ENCODE measurements around the gene DRD4. TPM values are rescaled to one million over a fixed set of nuclear protein-coding genes. Genes with fewer than 3 reads are reported as not detected.
"Not testable (repeated sequence)": the region's sequence is repeated elsewhere in the genome, so short reads cannot be mapped to it uniquely, and the experiment has no call there.

The DRD4 gene
- total RNA-seq, 1 experiment from 2014 or later = 0.22 TPM

- no peak for DNase-seq (ENCODE audit: extremely low read depth, low read depth)
Measured at GRCh38 chr11:665704-666281, 28.7 kb downstream of the DRD4 start.

- no peak for DNase-seq (ENCODE audit: extremely low read depth, low read depth)
Measured at GRCh38 chr11:673866-674265, 36.8 kb downstream of the DRD4 start.

GRCh38 chr11:674406-674805, 37.3 kb downstream of the DRD4 start:
- no peak for DNase-seq (ENCODE audit: extremely low read depth, low read depth)

- DNase-seq (ENCODE audit: extremely low read depth, low read depth) = no peak
Measured at GRCh38 chr11:678297-678696, 41.2 kb downstream of the DRD4 start.

- no peak for DNase-seq (ENCODE audit: extremely low read depth, low read depth)
Measured at GRCh38 chr11:679271-680207, 42.5 kb downstream of the DRD4 start.

GRCh38 chr11:680476-680875, 43.4 kb downstream of the DRD4 start:
- DNase-seq (ENCODE audit: extremely low read depth, low read depth) = no peak

GRCh38 chr11:680970-681369, 43.9 kb downstream of the DRD4 start:
- no peak for DNase-seq (ENCODE audit: extremely low read depth, low read depth)

- DNase-seq (ENCODE audit: extremely low read depth, low read depth) = no peak
Measured at GRCh38 chr11:686451-687243, 49.6 kb downstream of the DRD4 start.

GRCh38 chr11:687751-688150, 50.7 kb downstream of the DRD4 start:
- no peak for DNase-seq (ENCODE audit: extremely low read depth, low read depth)

GRCh38 chr11:688681-689080, 51.6 kb downstream of the DRD4 start:
- DNase-seq (ENCODE audit: extremely low read depth, low read depth) = no peak

GRCh38 chr11:689625-690024, 52.6 kb downstream of the DRD4 start:
- DNase-seq (ENCODE audit: extremely low read depth, low read depth) = no peak

GRCh38 chr11:690244-690643, 53.2 kb downstream of the DRD4 start:
- DNase-seq (ENCODE audit: extremely low read depth, low read depth) = not testable (repeated sequence)

Other genes with a start within 250 kb of the DRD4 start
- gene PKP3, start 243.1 kb upstream of the DRD4 start, total RNA-seq (2014; rRNA removed; shearing (Covaris generic)) = 27.0 and 27.7 TPM in 2 replicates
- gene SIGIRR, start 222.3 kb upstream of the DRD4 start, total RNA-seq (2014; rRNA removed; shearing (Covaris generic)) = 17.5 and 24.3 TPM in 2 replicates
- 0.12 TPM in 1 of 2 replicates, not detected in the other for gene ANO9, start 195.3 kb upstream of the DRD4 start, total RNA-seq (2014; rRNA removed; shearing (Covaris generic))
- 19.6 and 23.7 TPM in 2 replicates for gene PTDSS2, start 187.0 kb upstream of the DRD4 start, total RNA-seq (2014; rRNA removed; shearing (Covaris generic))
- 77.4 and 100 TPM in 2 replicates for gene RNH1, start 130.0 kb upstream of the DRD4 start, total RNA-seq (2014; rRNA removed; shearing (Covaris generic))
- gene HRAS, start 101.7 kb upstream of the DRD4 start, total RNA-seq (2014; rRNA removed; shearing (Covaris generic)) = 30.2 and 36.1 TPM in 2 replicates
- gene LRRC56, start 99.7 kb upstream of the DRD4 start, total RNA-seq (2014; rRNA removed; shearing (Covaris generic)) = 0.43 and 0.57 TPM in 2 replicates
- 0.38 and 1.8 TPM in 2 replicates for gene LMNTD2, start 76.5 kb upstream of the DRD4 start, total RNA-seq (2014; rRNA removed; shearing (Covaris generic))
- gene RASSF7, start 76.3 kb upstream of the DRD4 start, total RNA-seq (2014; rRNA removed; shearing (Covaris generic)) = 3.0 and 4.3 TPM in 2 replicates
- 9.8 and 11.4 TPM in 2 replicates for gene PHRF1, start 60.8 kb upstream of the DRD4 start, total RNA-seq (2014; rRNA removed; shearing (Covaris generic))
- 3.8 and 5.0 TPM in 2 replicates for gene IRF7, start 21.3 kb upstream of the DRD4 start, total RNA-seq (2014; rRNA removed; shearing (Covaris generic))
- 0.05 TPM in 1 of 2 replicates, not detected in the other for gene CDHR5, start 12.3 kb upstream of the DRD4 start, total RNA-seq (2014; rRNA removed; shearing (Covaris generic))
- not detected in 2 replicates for gene SCT, start 10.1 kb upstream of the DRD4 start, total RNA-seq (2014; rRNA removed; shearing (Covaris generic))
- 30.3 and 32.3 TPM in 2 replicates for gene DEAF1, start 58.0 kb downstream of the DRD4 start, total RNA-seq (2014; rRNA removed; shearing (Covaris generic))
- gene TMEM80, start 58.5 kb downstream of the DRD4 start, total RNA-seq (2014; rRNA removed; shearing (Covaris generic)) = 6.9 and 8.9 TPM in 2 replicates
- 12.8 and 13.9 TPM in 2 replicates for gene EPS8L2, start 69.0 kb downstream of the DRD4 start, total RNA-seq (2014; rRNA removed; shearing (Covaris generic))
- 383 and 408 TPM in 2 replicates for gene TALDO1, start 110.2 kb downstream of the DRD4 start, total RNA-seq (2014; rRNA removed; shearing (Covaris generic))
- 21.6 and 23.0 TPM in 2 replicates for gene GATD1, start 140.2 kb downstream of the DRD4 start, total RNA-seq (2014; rRNA removed; shearing (Covaris generic))
- not detected in 2 replicates for gene CEND1, start 152.8 kb downstream of the DRD4 start, total RNA-seq (2014; rRNA removed; shearing (Covaris generic))
- gene SLC25A22, start 161.0 kb downstream of the DRD4 start, total RNA-seq (2014; rRNA removed; shearing (Covaris generic)) = 16.2 and 20.8 TPM in 2 replicates
- gene PIDD1, start 168.0 kb downstream of the DRD4 start, total RNA-seq (2014; rRNA removed; shearing (Covaris generic)) = 3.1 and 3.6 TPM in 2 replicates
- gene RPLP2, start 172.7 kb downstream of the DRD4 start, total RNA-seq (2014; rRNA removed; shearing (Covaris generic)) = 1,205 and 1,442 TPM in 2 replicates
- 15.0 and 15.7 TPM in 2 replicates for gene PNPLA2, start 181.6 kb downstream of the DRD4 start, total RNA-seq (2014; rRNA removed; shearing (Covaris generic))
- gene CRACR2B, start 190.7 kb downstream of the DRD4 start, total RNA-seq (2014; rRNA removed; shearing (Covaris generic)) = 5.0 and 5.5 TPM in 2 replicates
- gene CD151, start 195.7 kb downstream of the DRD4 start, total RNA-seq (2014; rRNA removed; shearing (Covaris generic)) = 292 and 302 TPM in 2 replicates
- 143 and 174 TPM in 2 replicates for gene POLR2L, start 205.3 kb downstream of the DRD4 start, total RNA-seq (2014; rRNA removed; shearing (Covaris generic))
- gene TSPAN4, start 205.6 kb downstream of the DRD4 start, total RNA-seq (2014; rRNA removed; shearing (Covaris generic)) = 131 and 169 TPM in 2 replicates

All from NCI-H460 (cell line).